SK-N-SH (cell line): ENCODE measurements around the gene NSD1.

Source experiments
- CTCF ChIP-seq: fragments of 200-600 bp; sonication (generic); IDR thresholded peaks from 2 replicates; pipeline ENCODE4 v1.6.1; 2017; ENCODE audit warnings: antibody characterized with exemption, mild to moderate bottlenecking, moderate library complexity
- EP300 ChIP-seq, 2 experiments: IDR thresholded peaks; 2 replicates each; pipeline versions ENCODE4 v1.4.0 to v1.6.1; 2012; ENCODE audit warnings: borderline replicate concordance in 1 of 2, low read depth in 1 of 2, low read length in 1 of 2
- EZH2phosphoT487 ChIP-seq: fragments of 200-600 bp; sonication (generic); IDR thresholded peaks from 2 replicates; pipeline ENCODE4 v1.6.1; 2017; ENCODE audit warnings: low read depth, mixed run types, mild to moderate bottlenecking, antibody characterized with exemption, moderate library complexity, borderline replicate concordance
- RAD21 ChIP-seq: IDR thresholded peaks from 2 replicates; pipeline ENCODE4 v1.6.1; 2012; ENCODE audit warnings: mild to moderate bottlenecking, low read length
- TEAD4 ChIP-seq: IDR thresholded peaks from 2 replicates; pipeline ENCODE4 v1.4.0; 2012; ENCODE audit warnings: mild to moderate bottlenecking, borderline replicate concordance; ENCODE audit not compliant: insufficient read depth

GRCh38 chr5:177242304-177242703 is 108.7 kb downstream of the NSD1 start:
- TF ChIP-seq EZH2phosphoT487 (no peak), CTCF (no peak), RAD21 (no peak), TEAD4 (no peak), EP300 (IDR thresholded peaks at IDR 0.05; ENCODE audit: borderline replicate concordance in 1 of 2, low read depth in 1 of 2, low read length in 1 of 2) (no peak)
